ENCODE measurements around the gene STEAP3.

STEAP3 gene

DNA sequence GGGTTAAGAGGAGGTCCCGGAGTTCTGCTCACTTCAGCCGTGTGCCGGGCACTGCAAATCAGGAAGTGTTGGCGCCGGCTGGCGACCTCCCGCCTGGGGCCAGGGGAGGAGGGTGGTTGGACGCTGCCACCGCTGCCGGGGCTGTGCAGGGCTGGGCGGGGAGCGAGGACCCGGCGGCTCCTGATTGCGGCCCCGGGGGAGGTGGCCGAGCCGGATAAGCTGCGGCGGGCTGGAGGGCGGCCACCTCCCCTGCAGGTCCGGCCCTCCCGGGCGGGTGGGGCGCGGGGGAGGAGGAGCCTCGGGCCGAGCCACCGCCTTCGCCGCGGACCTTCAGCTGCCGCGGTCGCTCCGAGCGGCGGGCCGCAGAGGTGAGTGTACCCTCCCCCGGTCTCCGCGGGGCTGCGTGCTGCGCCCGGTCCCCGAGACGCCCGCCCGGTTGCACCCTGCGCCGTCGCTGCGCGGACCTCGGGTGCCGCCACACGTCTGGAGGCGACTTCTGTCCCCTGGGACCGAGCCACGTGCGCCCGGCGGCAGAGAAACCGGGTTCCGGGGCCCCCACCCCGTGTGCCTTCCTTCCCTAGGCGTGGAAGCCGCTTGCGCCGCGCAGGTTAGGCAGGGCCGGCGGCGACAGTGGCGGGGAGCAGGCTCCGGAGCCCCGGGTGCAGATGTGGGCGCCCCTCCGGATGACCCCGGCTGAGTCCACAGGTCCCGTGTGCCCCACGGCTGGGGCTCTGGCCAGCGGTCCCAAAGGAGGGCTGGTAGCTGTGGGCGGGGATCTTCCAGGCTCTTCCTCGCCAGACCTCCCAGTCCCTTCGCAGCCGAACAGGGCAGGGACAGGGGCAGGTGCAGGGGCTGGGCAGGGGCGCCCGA is at the start of gene STEAP3:
Gene STEAP3 (plus strand): TSS at position 314 of the 870 bp plus-strand sequence. CDS start 7,179 bp downstream, outside the sequence.
- DNase-seq = peak; percentile 47 to 50

DNA sequence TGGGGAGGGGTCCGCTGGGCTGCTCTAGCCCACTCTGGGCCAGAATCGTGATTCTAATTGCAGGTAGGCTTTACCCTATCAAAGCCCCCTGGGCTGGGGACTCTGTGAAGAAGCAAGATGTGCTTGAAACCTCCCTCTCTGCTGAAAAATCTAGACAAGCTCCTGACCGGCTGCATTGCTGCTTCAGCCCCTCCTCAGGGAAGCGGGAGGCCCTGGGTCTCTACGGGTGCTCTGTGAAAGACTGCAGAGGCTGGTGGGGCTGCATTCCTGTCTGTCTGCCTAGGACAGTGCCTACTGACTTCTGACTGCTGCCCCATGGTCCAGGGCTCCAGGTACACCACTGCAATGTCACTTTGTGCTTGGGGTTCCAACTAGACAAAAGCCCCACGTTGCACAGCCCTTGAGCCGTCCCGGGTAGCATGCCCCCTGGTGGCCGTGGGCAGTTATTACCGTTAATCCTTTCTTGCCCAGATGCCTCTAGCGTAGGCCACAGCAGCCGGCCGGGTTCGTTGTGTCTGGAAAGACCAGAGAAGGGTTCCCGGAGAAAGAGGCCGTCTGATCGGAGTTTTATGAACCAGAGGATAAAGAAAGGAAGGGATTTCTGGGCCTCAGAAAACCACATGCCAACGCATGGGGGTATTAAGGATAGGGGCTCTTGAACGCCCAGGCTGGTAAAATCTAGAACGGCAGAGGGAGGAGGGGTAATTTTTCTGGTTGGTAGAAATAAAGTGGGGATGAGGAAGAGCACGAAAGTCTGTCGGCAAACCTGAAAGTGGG is 49.2 kb upstream of the STEAP3 start:
- peak; percentile 36 to 75 for DNase-seq

DNA sequence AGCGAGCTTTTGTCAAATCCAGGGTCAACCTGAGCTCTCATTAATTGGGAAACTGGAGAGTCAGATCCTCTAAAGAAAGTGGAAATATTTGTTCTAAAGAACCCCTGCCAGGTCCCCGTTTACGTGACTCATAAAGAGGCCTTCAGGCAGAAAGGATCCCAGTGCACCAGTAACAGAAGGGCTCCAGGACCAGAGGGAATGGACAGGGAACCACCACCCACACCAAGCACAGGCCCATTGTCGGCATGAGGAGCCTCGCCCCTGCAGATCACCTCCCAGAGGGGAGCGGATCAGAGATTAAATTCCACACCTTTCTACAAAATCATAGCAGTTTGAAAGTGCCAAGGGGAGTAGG is 48.7 kb upstream of the STEAP3 start:
- DNase-seq = no peak

DNA sequence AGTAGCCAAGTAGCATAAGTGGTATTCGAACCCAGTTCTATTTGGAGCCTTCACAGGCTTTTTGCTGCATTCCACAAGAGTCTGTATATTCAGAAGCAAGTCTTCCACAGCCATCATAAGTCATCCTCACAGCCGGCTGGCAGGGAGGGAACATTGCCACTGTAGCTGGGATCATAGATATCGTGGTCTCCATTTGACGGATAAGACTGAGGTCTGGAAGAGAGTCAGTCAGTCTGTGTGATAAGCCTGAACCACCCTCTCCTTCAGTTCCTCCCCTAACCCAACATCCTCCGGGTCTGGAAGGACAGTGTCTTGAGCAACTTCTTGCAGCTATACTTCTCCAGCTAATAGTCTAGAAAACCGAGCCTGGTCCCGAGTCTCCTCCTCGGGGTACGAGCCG is 48.1 kb upstream of the STEAP3 start:
- DNase-seq = no peak

- DNase-seq = no peak
Observed at GRCh38 chr2:119177171-119177837, 46.3 kb upstream of the STEAP3 start.

GRCh38 chr2:119177838-119178190 is 45.8 kb upstream of the STEAP3 start:
- DNase-seq = no peak

DNA sequence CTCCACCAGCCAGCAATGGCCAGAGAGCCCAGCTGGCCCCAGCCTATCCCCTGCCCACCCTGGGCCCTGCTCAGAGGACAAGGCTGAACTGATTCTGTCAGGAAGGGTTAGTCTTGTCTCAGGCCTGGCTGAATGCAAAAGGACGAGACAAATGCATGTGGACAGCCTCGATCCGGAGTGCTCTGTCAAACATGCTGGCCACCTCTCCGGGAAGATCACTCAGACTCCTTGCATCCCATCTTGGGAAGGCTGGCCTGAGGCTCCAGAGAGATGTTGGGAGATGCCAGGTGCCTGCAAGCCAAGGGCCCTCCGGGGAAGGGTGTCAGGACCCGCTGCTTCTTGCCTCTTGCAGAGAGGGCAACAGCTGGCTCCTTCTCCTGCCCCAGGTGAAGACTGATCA is 44.9 kb upstream of the STEAP3 start:
- no peak for DNase-seq

DNA sequence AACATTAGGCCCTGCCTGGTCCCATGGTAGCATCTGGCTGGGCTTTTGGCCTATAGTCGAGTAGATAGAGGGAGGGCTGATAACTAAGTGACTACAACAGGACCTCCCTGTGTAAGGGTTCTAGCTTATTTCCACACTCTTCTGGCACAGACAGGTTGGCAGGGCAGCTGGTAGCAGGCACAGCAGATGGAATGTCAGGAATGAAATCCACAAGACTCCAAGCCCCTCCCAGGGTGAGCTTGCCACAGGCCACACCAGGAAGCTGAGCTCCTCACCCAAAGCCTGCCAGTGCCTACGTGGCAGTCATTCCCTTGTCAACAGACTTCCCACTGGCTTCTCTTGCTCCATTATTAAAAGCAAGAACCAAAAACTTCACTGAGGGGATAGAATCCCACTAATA is 44.4 kb upstream of the STEAP3 start:
- DNase-seq = no peak

DNA sequence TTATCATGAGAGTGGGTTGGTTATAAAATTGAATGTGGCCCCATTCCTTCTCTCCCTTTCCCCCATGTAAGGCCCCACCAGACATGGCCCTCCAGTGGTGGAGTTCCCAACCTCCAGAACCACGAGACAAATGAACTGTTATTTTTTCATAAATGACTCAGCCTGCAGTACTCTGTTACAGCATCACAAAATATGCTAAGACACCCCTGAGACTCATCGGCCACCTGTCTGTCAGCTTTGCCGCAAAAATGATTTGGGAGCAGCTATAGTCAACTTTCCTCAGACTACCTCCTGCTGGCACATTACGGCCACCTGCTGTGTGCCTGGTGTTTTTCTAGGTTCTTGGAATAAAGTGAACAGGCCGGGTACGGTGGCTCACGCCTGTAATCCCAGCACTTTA is 43.6 kb upstream of the STEAP3 start:
- no peak for DNase-seq

DNA sequence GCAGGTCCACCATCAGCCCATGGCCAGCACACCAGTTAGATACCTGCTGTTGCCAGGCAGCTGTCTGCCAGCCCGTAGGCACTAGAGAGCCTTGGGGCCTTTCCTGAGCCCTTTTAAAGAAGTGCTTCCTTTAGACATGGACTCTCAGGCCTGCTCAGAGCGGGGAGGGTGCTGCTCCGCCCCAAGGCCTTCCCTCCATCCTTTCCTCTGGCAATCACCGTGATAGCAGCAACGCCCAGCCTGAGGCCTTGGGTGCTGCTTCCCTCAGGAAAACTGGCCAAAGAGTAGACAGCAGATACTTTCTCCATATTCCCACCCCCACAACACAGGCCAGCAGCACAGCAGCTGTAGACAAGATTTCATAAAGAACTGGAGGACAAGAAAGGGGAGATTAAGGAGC is 42.7 kb upstream of the STEAP3 start:
- no peak for DNase-seq

GRCh38 chr2:119181391-119181790 is 42.2 kb upstream of the STEAP3 start:
- DNase-seq = no peak

- no peak for DNase-seq
Observed at GRCh38 chr2:119181791-119182445, 41.7 kb upstream of the STEAP3 start.

DNA sequence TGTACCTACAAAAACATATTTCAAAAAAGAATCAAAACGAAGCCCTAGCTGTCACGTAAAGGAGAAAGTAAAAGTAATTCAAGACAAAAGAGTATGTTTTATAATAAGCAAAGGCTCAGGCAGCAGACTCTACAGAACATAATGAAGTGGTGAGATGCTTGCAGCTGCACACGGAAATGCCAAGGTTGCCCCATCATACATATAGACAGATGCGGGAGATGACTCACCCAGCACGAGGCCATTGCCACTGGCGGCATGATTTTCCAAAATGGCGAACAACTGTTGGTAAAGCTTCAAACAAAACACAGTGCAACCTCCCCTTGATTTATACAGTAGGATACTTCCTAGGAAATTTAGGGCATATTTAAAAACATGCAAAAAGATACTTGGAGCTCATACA is 39.1 kb upstream of the STEAP3 start:
- DNase-seq = peak; percentile 34 to 36

DNA sequence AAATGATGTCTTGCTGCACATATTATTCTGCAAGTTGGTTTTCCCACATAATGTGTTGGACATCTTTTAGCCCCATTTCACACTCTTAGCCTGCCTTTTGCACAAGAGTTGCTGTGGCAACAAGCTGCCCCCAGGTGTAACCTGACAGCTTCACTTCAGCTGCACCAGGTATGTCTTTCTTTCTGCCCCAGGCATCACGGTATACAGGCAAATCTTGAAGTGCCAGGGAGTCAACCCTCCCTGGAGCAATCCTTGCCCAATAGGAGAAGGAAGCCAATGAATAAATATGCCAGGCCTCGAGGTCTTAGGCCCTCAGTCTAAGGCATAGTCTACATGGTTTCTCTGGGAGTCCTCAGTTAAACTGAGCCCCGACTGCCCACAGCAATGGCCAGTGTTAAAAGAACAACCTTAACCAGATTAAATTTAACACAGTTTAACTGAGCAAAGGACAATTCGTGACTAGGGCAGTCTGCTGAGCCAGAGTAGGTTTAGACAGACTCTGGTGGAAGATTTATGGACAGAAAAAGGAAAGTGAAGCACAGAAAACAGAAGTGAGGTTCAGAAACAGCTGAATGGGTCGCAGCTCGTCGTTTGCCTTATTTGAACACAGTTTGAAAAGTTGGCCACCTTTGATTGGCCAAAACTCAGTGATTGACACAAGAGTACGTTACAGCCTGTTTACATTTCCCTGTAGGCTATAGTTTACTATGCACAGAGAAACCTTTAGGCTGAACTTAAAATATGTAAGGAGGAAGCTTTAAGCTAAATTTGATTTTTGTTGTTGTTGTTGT is 33.1 kb upstream of the STEAP3 start:
- no peak for DNase-seq

DNA sequence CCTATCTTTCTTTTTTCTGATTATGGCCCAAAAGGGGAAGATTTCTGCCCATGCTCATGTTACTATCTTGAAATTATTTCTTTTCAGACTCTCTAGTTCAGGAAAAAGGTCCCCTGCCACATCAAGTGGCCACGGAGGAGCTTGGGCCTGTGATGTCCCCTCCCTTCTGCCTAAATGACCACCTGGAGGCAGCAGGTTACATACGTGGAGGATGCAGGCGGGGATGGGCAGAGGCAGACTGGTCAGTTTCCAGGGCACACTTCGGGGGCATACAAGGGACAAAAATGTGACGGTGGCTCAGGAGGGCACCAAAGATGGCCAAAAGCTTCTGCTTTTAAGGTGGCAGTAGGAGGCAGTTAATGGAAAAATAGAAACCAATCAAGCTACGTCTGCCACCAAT is 30.7 kb upstream of the STEAP3 start:
- DNase-seq = no peak

- no peak for DNase-seq
Observed at GRCh38 chr2:119195001-119195400, 28.6 kb upstream of the STEAP3 start.

- DNase-seq = no peak
Observed at GRCh38 chr2:119195887-119196286, 27.7 kb upstream of the STEAP3 start.

GRCh38 chr2:119196301-119197125 is 27.1 kb upstream of the STEAP3 start:
- DNase-seq = no peak

DNA sequence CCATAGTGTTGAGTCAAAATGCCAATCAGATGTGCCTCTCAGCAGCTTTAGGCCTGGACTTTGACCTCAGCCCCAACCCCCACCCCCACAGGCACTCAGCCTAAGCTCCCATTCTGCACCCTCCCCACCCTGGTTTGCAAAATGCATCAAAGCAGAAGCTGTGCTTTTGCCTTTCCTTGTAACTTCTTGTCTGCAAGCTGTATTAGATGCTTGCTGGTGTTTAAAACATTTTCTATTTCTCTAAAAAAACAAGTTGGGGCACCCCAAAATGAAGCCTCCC is 26.6 kb upstream of the STEAP3 start:
- no peak for DNase-seq

- no peak for DNase-seq
Observed at GRCh38 chr2:119197529-119198239, 25.9 kb upstream of the STEAP3 start.

DNA sequence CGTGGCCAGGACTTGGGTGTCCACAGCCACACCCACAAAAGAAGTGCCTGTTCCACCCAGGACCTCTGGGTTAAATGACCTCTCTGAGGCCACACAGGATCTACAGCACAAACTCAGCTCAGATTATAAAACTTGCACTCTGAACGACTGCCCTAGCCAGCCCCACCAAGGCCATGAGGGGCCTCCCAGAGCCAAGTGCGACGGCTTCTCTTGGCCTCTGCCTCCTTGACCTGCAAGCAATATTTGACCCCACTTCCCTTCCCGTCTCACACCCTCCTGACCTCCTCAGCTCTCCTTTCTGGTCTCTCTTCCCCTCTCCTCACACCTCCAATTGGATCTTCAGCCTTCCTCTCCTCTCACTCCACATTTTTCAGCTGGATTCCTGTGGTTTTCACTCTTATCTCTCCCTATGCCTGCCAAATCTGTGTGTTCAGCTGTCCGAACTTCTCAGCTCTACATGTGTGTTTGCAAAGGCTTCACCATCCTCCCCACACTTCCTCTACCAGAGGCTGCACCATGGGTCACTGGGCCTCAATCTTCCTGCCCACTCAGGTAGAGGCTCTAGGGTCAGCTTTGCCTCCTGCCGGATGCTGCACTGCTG is 25.3 kb upstream of the STEAP3 start:
- DNase-seq = no peak

Measured in inflammatory macrophage treated with lipopolysaccharide for 1 hour (primary cell).